Trophoblast cell (in vitro differentiated cells and primary cell): ENCODE data around the gene CFLAR.

ENCODE experiments used
- DNase-seq, 2 donors: peaks; one replicate each; pipeline ENCODE4 v3.0.0-alpha.2; 2016
- H2AFZ ChIP-seq: 2 replicates; pipeline ENCODE4 v1.6.1; 2013; ENCODE audit warnings: low read length, moderate library complexity, mild to moderate bottlenecking; ENCODE audit not compliant: insufficient read depth, poor library complexity
- H2AK5ac ChIP-seq: 2 replicates; pipeline ENCODE4 v1.6.1; 2013; ENCODE audit warnings: mild to moderate bottlenecking, low read length
- H2BK120ac ChIP-seq: 2 replicates; pipeline ENCODE4 v1.6.1; 2013; ENCODE audit warnings: low read length, mild to moderate bottlenecking, moderate library complexity; ENCODE audit not compliant: insufficient read depth, poor library complexity
- H2BK12ac ChIP-seq: 2 replicates; pipeline ENCODE4 v1.6.1; 2013; ENCODE audit warnings: mild to moderate bottlenecking, low read length, moderate library complexity
- H2BK5ac ChIP-seq: 2 replicates; pipeline ENCODE4 v1.6.1; 2013; ENCODE audit warnings: low read length, low read depth, moderate library complexity, mild to moderate bottlenecking; ENCODE audit not compliant: poor library complexity
- H3K14ac ChIP-seq: 2 replicates; pipeline ENCODE4 v1.6.1; 2013; ENCODE audit warnings: mild to moderate bottlenecking, low read length
- H3K18ac ChIP-seq: 2 replicates; pipeline ENCODE4 v1.6.1; 2013; ENCODE audit warnings: mild to moderate bottlenecking, low read length
- H3K23ac ChIP-seq: 2 replicates; pipeline ENCODE4 v1.6.1; 2013; ENCODE audit warnings: low read length
- H3K27ac ChIP-seq: 2 replicates; pipeline ENCODE4 v1.5.1; 2013; ENCODE audit warnings: low read depth, mild to moderate bottlenecking, inconsistent platforms, low read length, moderate library complexity
- H3K27me3 ChIP-seq: 2 replicates; pipeline ENCODE4 v1.6.1; 2013; ENCODE audit warnings: inconsistent platforms, mild to moderate bottlenecking, low read length, moderate library complexity; ENCODE audit not compliant: insufficient read depth
- H3K36me3 ChIP-seq, 2 experiments: 1 replicate in 1 of 2; 2 replicates in 1 of 2; pipeline ENCODE4 v1.6.1; 2013; ENCODE audit warnings: low read length in 2 of 2, mild to moderate bottlenecking in 2 of 2, moderate library complexity in 1 of 2; ENCODE audit not compliant: insufficient read depth in 2 of 2, control insufficient read depth in 1 of 2
- H3K4ac ChIP-seq: 2 replicates; pipeline ENCODE4 v1.6.1; 2013; ENCODE audit warnings: low read depth, mild to moderate bottlenecking, low read length, moderate library complexity
- H3K4me1 ChIP-seq, 2 experiments: 1 replicate in 1 of 2; 2 replicates in 1 of 2; pipeline ENCODE4 v1.6.1; 2013; ENCODE audit warnings: low read length in 2 of 2, mild to moderate bottlenecking in 2 of 2, moderate library complexity in 1 of 2; ENCODE audit not compliant: insufficient read depth in 2 of 2, control insufficient read depth in 1 of 2
- H3K4me2 ChIP-seq: 2 replicates; pipeline ENCODE4 v1.6.1; 2013; ENCODE audit warnings: inconsistent platforms, mild to moderate bottlenecking, low read length, moderate library complexity
- H3K4me3 ChIP-seq: 2 replicates; pipeline ENCODE4 v1.5.1; 2013; ENCODE audit warnings: mild to moderate bottlenecking, low read depth, low read length, inconsistent platforms
- H3K79me1 ChIP-seq: one replicate; pipeline ENCODE4 v1.6.1; 2013; ENCODE audit warnings: low read length
- H3K79me2 ChIP-seq: 2 replicates; pipeline ENCODE4 v1.6.1; 2013; ENCODE audit warnings: low read length, mild to moderate bottlenecking; ENCODE audit not compliant: control insufficient read depth, insufficient read depth, poor library complexity
- H3K9ac ChIP-seq: 2 replicates; pipeline ENCODE4 v1.6.1; 2013; ENCODE audit warnings: mild to moderate bottlenecking, low read length
- H3K9me3 ChIP-seq: 2 replicates; pipeline ENCODE4 v1.6.1; 2013; ENCODE audit warnings: low read depth, mild to moderate bottlenecking, control low read depth, inconsistent platforms, low read length; ENCODE audit not compliant: insufficient read depth
- H4K12ac ChIP-seq: 2 replicates; pipeline ENCODE4 v1.6.1; 2013; ENCODE audit warnings: low read depth, mild to moderate bottlenecking, low read length, moderate library complexity
- H4K8ac ChIP-seq: 2 replicates; pipeline ENCODE4 v1.6.1; 2013; ENCODE audit warnings: low read depth, mild to moderate bottlenecking, low read length, moderate library complexity
- H4K91ac ChIP-seq: one replicate; pipeline ENCODE4 v1.6.1; 2013; ENCODE audit warnings: low read depth, mild to moderate bottlenecking, low read length, moderate library complexity
- WGBS: extraction: QIAGEN DNeasy Blood & Tissue Kit; methylation state at CpG from one replicate; pipeline ENCODE4 v1.1.7; 2013; ENCODE audit warnings: missing lambda C conversion rate; ENCODE audit not compliant: insufficient read length, insufficient coverage; ENCODE audit errors: extremely low coverage; 5-methylcytosine and 5-hydroxymethylcytosine counted together

The CFLAR gene

DNA sequence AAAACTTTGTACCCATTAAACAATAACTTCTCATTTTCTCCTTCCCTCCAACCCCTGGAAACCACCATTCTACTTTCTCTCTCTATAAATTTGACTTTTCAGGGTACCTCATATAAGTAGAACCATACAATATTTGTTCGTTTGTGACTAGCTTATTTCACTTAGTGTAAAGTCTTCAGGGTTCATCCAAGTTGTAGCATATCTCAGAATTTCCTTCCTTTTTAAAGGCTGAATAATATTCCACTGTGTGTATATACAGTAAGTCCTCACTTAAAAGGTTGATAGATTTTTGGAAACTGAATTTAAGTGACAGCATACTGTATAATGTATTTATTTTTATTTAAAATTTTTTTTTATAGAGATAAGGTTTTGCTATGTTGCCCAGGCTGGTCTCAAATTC, 80.8 kb downstream of the CFLAR start:
- H2BK12ac ChIP-seq: no peak overlapping the region
- no peak overlapping the region for H3K23ac ChIP-seq
- DNase-seq: no peak
- no peak overlapping the region for H3K4ac ChIP-seq
- no peak overlapping the region for H3K4me3 ChIP-seq
- H3K79me1 ChIP-seq: no peaks in the 10 kb centered on the region
- H3K27me3 ChIP-seq: no peaks in the 10 kb centered on the region
- no peak overlapping the region for H2BK120ac ChIP-seq
- no peaks in the 10 kb centered on the region for H3K79me2 ChIP-seq
- H3K27ac ChIP-seq: no peak overlapping the region
- no peak overlapping the region for H3K14ac ChIP-seq
- H4K12ac ChIP-seq: no peak overlapping the region
- H3K4me2 ChIP-seq: no peak overlapping the region
- no peak overlapping the region for H2AFZ ChIP-seq
- no peak overlapping the region for H3K9ac ChIP-seq
- no peak overlapping the region for H3K18ac ChIP-seq
- H3K9me3 ChIP-seq: no peaks in the 10 kb centered on the region
- no CpG with 5 or more reads among the region's 1 CpG for WGBS
- H3K36me3 ChIP-seq: no peaks in the 10 kb centered on the region
- no peak overlapping the region for H4K91ac ChIP-seq
- no peaks in the 10 kb centered on the region for H3K4me1 ChIP-seq
- H2BK5ac ChIP-seq: no peak overlapping the region
- no peak overlapping the region for H2AK5ac ChIP-seq
- no peak overlapping the region for H4K8ac ChIP-seq

- Histone ChIP-seq H3K36me3 (no peaks in the 10 kb centered on the region), H3K9ac (no peak overlapping the region), H3K18ac (no peak overlapping the region), H3K4me1 (no peaks in the 10 kb centered on the region), H3K27ac (no peak overlapping the region), H3K79me1 (no peaks in the 10 kb centered on the region), H3K27me3 (no peaks in the 10 kb centered on the region), H2BK120ac (no peak overlapping the region), H3K79me2 (no peaks in the 10 kb centered on the region), H3K14ac (no peak overlapping the region), H4K12ac (no peak overlapping the region), H4K8ac (no peak overlapping the region), H3K23ac (no peak overlapping the region), H2AK5ac (no peak overlapping the region), H2BK12ac (no peak overlapping the region), H3K4ac (no peak overlapping the region), H2BK5ac (no peak overlapping the region), H3K9me3 (no peaks in the 10 kb centered on the region), H2AFZ (no peak overlapping the region), H4K91ac (no peak overlapping the region), H3K4me3 (no peak overlapping the region), H3K4me2 (no peak overlapping the region)
- WGBS: no CpG with 5 or more reads among the region's 4 CpGs
- no peak for DNase-seq
Measured at GRCh38 chr2:201197781-201198180, 81.8 kb downstream of the CFLAR start.

DNA sequence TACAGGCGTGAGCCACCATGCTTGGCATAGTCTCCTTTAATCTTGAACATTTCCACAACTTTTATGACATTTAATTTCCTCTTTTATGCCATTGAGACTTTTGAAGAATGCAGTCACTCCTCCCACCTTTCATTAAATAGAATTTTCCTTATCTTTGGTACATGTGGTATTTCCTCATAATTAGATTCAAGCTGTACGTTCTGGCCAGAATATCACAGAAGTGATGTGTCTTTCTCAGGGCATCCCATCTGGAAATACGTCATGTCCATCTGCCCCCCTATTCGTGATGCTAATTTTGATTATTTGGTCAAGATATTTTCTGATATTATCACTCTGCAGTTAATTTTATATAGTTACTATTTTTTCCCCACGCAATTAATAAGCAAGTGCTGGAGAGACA, 83.9 kb downstream of the CFLAR start:
- H3K4me2 ChIP-seq: no peak overlapping the region
- no peak overlapping the region for H3K4me3 ChIP-seq
- no peak for DNase-seq
- H4K12ac ChIP-seq: no peak overlapping the region
- no peak overlapping the region for H3K23ac ChIP-seq
- H2BK120ac ChIP-seq: no peak overlapping the region
- H2BK12ac ChIP-seq: no peak overlapping the region
- H2AFZ ChIP-seq: no peak overlapping the region
- H2AK5ac ChIP-seq: no peak overlapping the region
- H3K79me1 ChIP-seq: no peaks in the 10 kb centered on the region
- no peak overlapping the region for H3K27ac ChIP-seq
- H3K4me1 ChIP-seq: no peaks in the 10 kb centered on the region
- H3K9me3 ChIP-seq: no peaks in the 10 kb centered on the region
- H3K4ac ChIP-seq: no peak overlapping the region
- no peak overlapping the region for H4K91ac ChIP-seq
- no CpG with 5 or more reads among the region's 5 CpGs for WGBS
- no peak overlapping the region for H2BK5ac ChIP-seq
- no peak overlapping the region for H3K14ac ChIP-seq
- H3K27me3 ChIP-seq: no peaks in the 10 kb centered on the region
- H3K9ac ChIP-seq: no peak overlapping the region
- H3K36me3 ChIP-seq: no peaks in the 10 kb centered on the region
- H3K18ac ChIP-seq: no peak overlapping the region
- H4K8ac ChIP-seq: no peak overlapping the region
- H3K79me2 ChIP-seq: no peaks in the 10 kb centered on the region

- no peak for DNase-seq
- H3K79me1 ChIP-seq: no peaks in the 10 kb centered on the region
- H3K9me3 ChIP-seq: no peaks in the 10 kb centered on the region
- no peaks in the 10 kb centered on the region for H3K27me3 ChIP-seq
- H2AFZ ChIP-seq: no peak overlapping the region
- no peak overlapping the region for H2BK120ac ChIP-seq
- no peak overlapping the region for H3K4me2 ChIP-seq
- no peaks in the 10 kb centered on the region for H3K4me1 ChIP-seq
- H4K8ac ChIP-seq: no peak overlapping the region
- H2AK5ac ChIP-seq: no peak overlapping the region
- H4K12ac ChIP-seq: no peak overlapping the region
- H2BK12ac ChIP-seq: no peak overlapping the region
- no peak overlapping the region for H2BK5ac ChIP-seq
- H3K79me2 ChIP-seq: no peaks in the 10 kb centered on the region
- H3K23ac ChIP-seq: no peak overlapping the region
- H3K4me3 ChIP-seq: no peak overlapping the region
- no peak overlapping the region for H4K91ac ChIP-seq
- no CpG with 5 or more reads among the region's 8 CpGs for WGBS
- H3K36me3 ChIP-seq: no peaks in the 10 kb centered on the region
- H3K14ac ChIP-seq: no peak overlapping the region
- H3K9ac ChIP-seq: no peak overlapping the region
- H3K4ac ChIP-seq: no peak overlapping the region
- no peak overlapping the region for H3K18ac ChIP-seq
- no peak overlapping the region for H3K27ac ChIP-seq
Measured at GRCh38 chr2:201200345-201200744, 84.4 kb downstream of the CFLAR start.
